Stimulated activated CD4-positive, alpha-beta T cell treated with anti-CD3 and anti-CD28 coated beads, Interleukin-4, amount 100 ng/mL, for 4 hours (primary cell): ENCODE results near the gene GLB1L3.
"Not testable (repeated sequence)": the region's sequence is repeated elsewhere in the genome, so short reads cannot be mapped to it uniquely, and the experiment has no call there.

Experiments used
- DNase-seq, 2 experiments: peaks; one replicate each; pipeline ENCODE4 v3.0.0-alpha.2; 2020

GLB1L3 gene

GRCh38 chr11:134317103-134317502 is 40.9 kb downstream of the GLB1L3 start:
- DNase-seq, result no peak

- DNase-seq, result not testable (repeated sequence)
Measured at GRCh38 chr11:134321373-134321772, 45.2 kb downstream of the GLB1L3 start.

- no peak for DNase-seq
Measured at GRCh38 chr11:134322553-134322952, 46.4 kb downstream of the GLB1L3 start.

- no peak for DNase-seq
Measured at GRCh38 chr11:134328433-134328832, 52.3 kb downstream of the GLB1L3 start.

GRCh38 chr11:134330611-134331353 is 54.6 kb downstream of the GLB1L3 start:
- DNase-seq, result no peak

- DNase-seq, result peak; percentile 79 to 80
Measured at GRCh38 chr11:134331354-134332188, 55.4 kb downstream of the GLB1L3 start, which contains the start of gene GLB1L2. TSS of gene GLB1L2 (plus strand) at chr11:134331988. CDS start at chr11:134332062, 74 bp downstream.

GRCh38 chr11:134332189-134332631 is 56.0 kb downstream of the GLB1L3 start:
- DNase-seq, result peak; percentile 9 to 20

- no peak for DNase-seq
Measured at GRCh38 chr11:134332782-134333181, 56.6 kb downstream of the GLB1L3 start.

- no peak for DNase-seq
Measured at GRCh38 chr11:134333312-134333711, 57.1 kb downstream of the GLB1L3 start.

- DNase-seq, result no peak
Measured at GRCh38 chr11:134333946-134334345, 57.8 kb downstream of the GLB1L3 start.

- DNase-seq, result no peak
Measured at GRCh38 chr11:134334796-134335571, 58.8 kb downstream of the GLB1L3 start.

- DNase-seq, result no peak
Measured at GRCh38 chr11:134337051-134337450, 60.9 kb downstream of the GLB1L3 start.

GRCh38 chr11:134338068-134338467 is 61.9 kb downstream of the GLB1L3 start:
- no peak for DNase-seq

GRCh38 chr11:134338654-134339053 is 62.5 kb downstream of the GLB1L3 start:
- no peak for DNase-seq

- no peak for DNase-seq
Measured at GRCh38 chr11:134339756-134340155, 63.6 kb downstream of the GLB1L3 start.

GRCh38 chr11:134340354-134340964 is 64.3 kb downstream of the GLB1L3 start:
- DNase-seq, result no peak

- no peak for DNase-seq
Measured at GRCh38 chr11:134341805-134342571, 65.8 kb downstream of the GLB1L3 start.

GRCh38 chr11:134342572-134343340 is 66.6 kb downstream of the GLB1L3 start:
- no peak for DNase-seq

GRCh38 chr11:134343646-134344045 is 67.5 kb downstream of the GLB1L3 start:
- no peak for DNase-seq

- DNase-seq, result not testable (repeated sequence)
Measured at GRCh38 chr11:134344497-134345236, 68.5 kb downstream of the GLB1L3 start.
